AG04450 (cell line): ENCODE measurements around the gene PLD1. TPM values are rescaled to one million over a fixed set of nuclear protein-coding genes. Genes with fewer than 3 reads are reported as not detected.

Experiments
- CTCF ChIA-PET: fragments of 300-600, 350-600 bp; formaldehyde crosslinking; extraction: SDS; loops from one replicate; lab custom pipeline; 2022; ENCODE audit warnings: antibody characterized with exemption, inconsistent platforms; lab: Charles Lee
- POLR2A ChIA-PET: fragments of 350-600 bp; formaldehyde crosslinking; extraction: SDS; loops from one replicate; lab custom pipeline; 2021; ENCODE audit warnings: antibody characterized with exemption, inconsistent platforms; lab: Yijun Ruan, JAX
- DNase-seq: peaks from one replicate; pipeline ENCODE4 v3.0.0-alpha.2; 2011; ENCODE audit warnings: low read depth, low spot score
- H3K27ac ChIP-seq: one replicate; pipeline ENCODE4 v1.5.1; 2012; ENCODE audit warnings: low read depth, low read length, control low read depth
- H3K27me3 ChIP-seq: one replicate; pipeline ENCODE4 v1.6.0; 2012; ENCODE audit warnings: low read length; ENCODE audit not compliant: control insufficient read depth, insufficient read depth
- H3K4me3 ChIP-seq: 2 replicates; pipeline ENCODE4 v1.5.1; 2011; ENCODE audit warnings: mild to moderate bottlenecking, low read depth, low read length, control low read depth
- H3K9me3 ChIP-seq: 2 replicates; pipeline ENCODE4 v1.5.1; 2012; ENCODE audit warnings: low read length; ENCODE audit not compliant: control insufficient read depth, insufficient read depth
- polyA plus RNA-seq: library from polyadenylated mRNA; depleted of rRNA; stranded (reverse); fragments of >200 nt; gene quantifications from 2 replicates; pipeline ENCODE4 v1.2.3, GENCODE V29; 2011
- TF ChIP-seq, protein P1 (sequence below): IDR thresholded peaks from 2 replicates; pipeline ENCODE4 v1.5.1; 2011; ENCODE audit warnings: low read depth, low read length, control low read depth, inconsistent platforms

Gene PLD1
- polyA plus RNA-seq, 1 experiment = 20.2 TPM

GRCh38 chr3:171684221-171684620 is 126.1 kb downstream of the PLD1 start:
- Histone ChIP-seq H3K4me3 (no peak overlapping the region), H3K27ac (no peak overlapping the region), H3K9me3 (no peaks in the 10 kb centered on the region), H3K27me3 (no peaks in the 10 kb centered on the region)
- ChIA-PET POLR2A (no interaction called here), CTCF (no interaction called here)
- DNase-seq = no peak
- TF ChIP-seq, protein P1, sequence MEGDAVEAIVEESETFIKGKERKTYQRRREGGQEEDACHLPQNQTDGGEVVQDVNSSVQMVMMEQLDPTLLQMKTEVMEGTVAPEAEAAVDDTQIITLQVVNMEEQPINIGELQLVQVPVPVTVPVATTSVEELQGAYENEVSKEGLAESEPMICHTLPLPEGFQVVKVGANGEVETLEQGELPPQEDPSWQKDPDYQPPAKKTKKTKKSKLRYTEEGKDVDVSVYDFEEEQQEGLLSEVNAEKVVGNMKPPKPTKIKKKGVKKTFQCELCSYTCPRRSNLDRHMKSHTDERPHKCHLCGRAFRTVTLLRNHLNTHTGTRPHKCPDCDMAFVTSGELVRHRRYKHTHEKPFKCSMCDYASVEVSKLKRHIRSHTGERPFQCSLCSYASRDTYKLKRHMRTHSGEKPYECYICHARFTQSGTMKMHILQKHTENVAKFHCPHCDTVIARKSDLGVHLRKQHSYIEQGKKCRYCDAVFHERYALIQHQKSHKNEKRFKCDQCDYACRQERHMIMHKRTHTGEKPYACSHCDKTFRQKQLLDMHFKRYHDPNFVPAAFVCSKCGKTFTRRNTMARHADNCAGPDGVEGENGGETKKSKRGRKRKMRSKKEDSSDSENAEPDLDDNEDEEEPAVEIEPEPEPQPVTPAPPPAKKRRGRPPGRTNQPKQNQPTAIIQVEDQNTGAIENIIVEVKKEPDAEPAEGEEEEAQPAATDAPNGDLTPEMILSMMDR = no peak

DNA sequence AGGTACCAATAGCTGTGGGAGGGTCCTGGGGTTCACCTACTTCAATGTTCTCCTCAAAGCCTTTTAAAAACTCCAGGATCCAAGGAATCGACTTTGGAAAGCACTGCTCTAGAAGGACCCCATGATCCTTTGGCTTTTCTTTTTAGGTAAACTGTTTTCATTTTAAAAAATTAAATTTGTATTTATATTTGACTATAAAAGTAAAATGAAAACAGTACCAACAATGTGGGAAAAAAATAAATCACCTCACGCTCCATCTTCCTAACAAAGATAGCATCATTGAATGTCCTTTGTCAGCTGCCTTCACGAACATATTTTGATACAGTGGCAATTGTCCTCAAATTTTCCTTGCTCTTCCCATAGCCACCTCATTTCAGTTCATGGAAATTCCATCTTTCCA is 127.5 kb downstream of the PLD1 start:
- TF ChIP-seq, protein P1 = no peak

DNA sequence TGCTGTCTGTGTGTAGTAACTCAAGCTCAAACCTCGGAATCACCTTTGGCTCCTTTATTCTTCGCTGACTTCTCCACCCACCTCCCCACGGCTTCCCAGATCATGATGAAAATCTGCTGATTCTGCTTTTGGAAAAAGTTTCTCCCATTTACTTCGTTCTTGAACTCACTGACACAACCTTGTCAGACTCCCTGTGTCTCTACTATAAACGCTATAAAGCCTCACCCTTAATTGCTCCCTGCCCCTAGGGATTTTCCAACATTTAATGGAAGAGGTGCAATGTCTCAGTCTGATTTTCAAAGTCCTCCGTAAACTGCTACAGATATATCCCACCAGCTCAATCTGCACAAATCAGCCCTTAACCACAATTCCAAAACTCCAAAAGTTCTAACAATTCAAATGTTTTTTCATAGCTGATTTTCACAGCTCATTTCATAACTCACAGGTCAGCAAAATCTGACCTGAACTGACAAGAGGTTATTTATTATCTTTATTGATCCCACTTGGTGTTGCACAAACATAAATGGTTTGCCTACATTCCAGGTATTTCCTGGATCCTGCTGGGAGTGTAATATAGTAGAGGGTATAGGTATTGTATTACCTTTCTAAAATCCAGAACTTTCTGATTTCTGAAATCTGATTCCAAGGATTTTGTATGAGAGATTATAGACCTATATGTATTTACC is 129.4 kb downstream of the PLD1 start:
- H3K27me3 ChIP-seq = no peaks in the 10 kb centered on the region
- DNase-seq = no peak
- ChIA-PET POLR2A (no interaction called here), CTCF (interaction anchor here (1.8 kb wide), 1 partner anchor 91 kb away, joined by 7 read pairs; no protein-coding TSS in a partner anchor)
- no peak overlapping the region for H3K4me3 ChIP-seq
- no peaks in the 10 kb centered on the region for H3K9me3 ChIP-seq
- H3K27ac ChIP-seq = no peak overlapping the region
- TF ChIP-seq, protein P1 = no peak

More for the DNA sequence above, 127.5 kb downstream of the PLD1 start:
- ChIA-PET CTCF (no interaction called here), POLR2A (no interaction called here)
- Histone ChIP-seq H3K9me3 (no peaks in the 10 kb centered on the region), H3K27ac (no peak overlapping the region), H3K27me3 (no peaks in the 10 kb centered on the region), H3K4me3 (no peak overlapping the region)
- no peak for DNase-seq

DNA sequence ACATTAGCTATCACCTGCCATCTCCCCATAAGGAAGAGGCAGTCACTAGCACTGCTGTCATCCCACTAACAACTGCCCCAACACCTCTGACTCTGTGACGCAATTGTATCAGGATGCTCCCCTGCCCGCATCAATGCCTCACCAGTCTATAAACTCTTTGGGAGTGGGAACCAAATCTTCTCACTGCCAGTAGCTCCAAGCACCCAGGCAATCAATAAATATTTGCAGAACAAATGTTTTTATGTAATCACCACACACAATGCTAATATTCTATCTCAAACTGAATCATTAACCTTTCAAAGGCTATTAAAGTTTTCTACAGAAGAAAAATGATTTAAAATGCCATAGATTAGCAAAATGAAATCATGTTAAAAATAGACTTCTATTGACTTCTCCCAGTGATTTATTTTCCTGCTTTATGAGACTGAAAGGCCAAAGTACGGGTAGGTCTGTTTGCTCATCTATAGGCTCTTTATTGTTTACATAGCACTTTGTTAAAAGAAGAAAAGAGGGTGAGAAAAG is 131.3 kb downstream of the PLD1 start:
- ChIA-PET POLR2A (no interaction called here), CTCF (interaction anchor here (1.8 kb wide), 1 partner anchor 93 kb away, joined by 7 read pairs; no protein-coding TSS in a partner anchor)
- no peak overlapping the region for H3K27ac ChIP-seq
- H3K27me3 ChIP-seq = no peaks in the 10 kb centered on the region
- H3K9me3 ChIP-seq = no peaks in the 10 kb centered on the region
- TF ChIP-seq, protein P1 = no peak
- no peak for DNase-seq
- no peak overlapping the region for H3K4me3 ChIP-seq

DNA sequence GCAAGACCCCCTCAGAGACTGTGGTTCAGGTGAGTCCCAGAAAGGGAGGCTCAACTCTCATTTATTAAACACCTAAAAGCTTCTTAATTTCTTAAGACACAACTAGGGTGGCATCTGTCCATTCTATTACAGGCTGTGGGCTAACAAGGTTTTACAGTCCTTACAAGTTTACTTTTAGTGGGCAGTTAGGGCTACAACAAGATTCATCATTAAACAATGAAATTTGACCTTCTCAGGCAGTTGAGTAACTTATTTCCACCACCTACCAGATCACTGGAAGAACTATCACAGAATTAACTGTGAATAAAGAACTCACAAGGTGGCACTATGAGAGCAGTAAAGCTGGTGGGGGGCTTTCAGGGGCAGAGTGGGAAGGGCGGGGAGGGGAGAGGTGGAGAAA is 132.6 kb downstream of the PLD1 start:
- ChIA-PET POLR2A (no interaction called here), CTCF (interaction anchor here (0.5 kb wide), 1 partner anchor 540 kb away, joined by 5 read pairs; no protein-coding TSS in a partner anchor)
- H3K4me3 ChIP-seq = no peak overlapping the region
- H3K27me3 ChIP-seq = no peaks in the 10 kb centered on the region
- no peak for DNase-seq
- TF ChIP-seq, protein P1 = no peak
- H3K27ac ChIP-seq = no peak overlapping the region
- H3K9me3 ChIP-seq = no peaks in the 10 kb centered on the region
